ENCODE results near the gene CDK5.

The CDK5 gene

GRCh38 chr7:151016505-151016904 lies 41.2 kb downstream of the CDK5 start:
- Histone ChIP-seq H3K4me3 (ENCODE audit: low read depth, low read length) (no peak overlapping the region), H3K27me3 (no peaks in the 10 kb centered on the region), H3K36me3 (no peaks in the 10 kb centered on the region), H3K9me3 (no peaks in the 10 kb centered on the region), H3K4me1 (peaks cover 13% of the 10 kb centered on the region; the same call in 1 of the 2 replicates)
- no peak for DNase-seq
- TF ChIP-seq CTCF (IDR thresholded peaks at IDR 0.05; ENCODE audit: low read depth, low read length): no peak

GRCh38 chr7:151015967-151016366 lies 41.7 kb downstream of the CDK5 start:
- Histone ChIP-seq H3K36me3 (no peaks in the 10 kb centered on the region), H3K27me3 (no peaks in the 10 kb centered on the region), H3K4me3 (ENCODE audit: low read depth, low read length) (no peak overlapping the region), H3K4me1 (peaks cover 13% of the 10 kb centered on the region; the same call in 1 of the 2 replicates), H3K9me3 (no peaks in the 10 kb centered on the region)
- no peak for TF ChIP-seq CTCF (IDR thresholded peaks at IDR 0.05; ENCODE audit: low read depth, low read length)
- DNase-seq: no peak

GRCh38 chr7:151014950-151015349 lies 42.7 kb downstream of the CDK5 start:
- H3K4me3 ChIP-seq (ENCODE audit: low read depth, low read length): no peak overlapping the region
- H3K4me1 ChIP-seq: peaks cover 17% of the 10 kb centered on the region
- H3K36me3 ChIP-seq: no peaks in the 10 kb centered on the region
- no peak for TF ChIP-seq CTCF (IDR thresholded peaks at IDR 0.05; ENCODE audit: low read depth, low read length)
- no peak for DNase-seq
- no peaks in the 10 kb centered on the region for H3K27me3 ChIP-seq
- no peaks in the 10 kb centered on the region for H3K9me3 ChIP-seq

- H3K36me3 ChIP-seq: no peaks in the 10 kb centered on the region
- peak overlapping the region; percentile 62 for H3K4me3 ChIP-seq (ENCODE audit: low read depth, low read length)
- DNase-seq: peak; percentile 96
- no peaks in the 10 kb centered on the region for H3K9me3 ChIP-seq
- no peak for TF ChIP-seq CTCF (IDR thresholded peaks at IDR 0.05; ENCODE audit: low read depth, low read length)
- no peaks in the 10 kb centered on the region for H3K27me3 ChIP-seq
- H3K4me1 ChIP-seq: peaks cover 17% of the 10 kb centered on the region
These were observed 43.8 kb downstream of the CDK5 start for GRCh38 chr7:151013733-151014497.

GRCh38 chr7:151013356-151013732 lies 44.4 kb downstream of the CDK5 start:
- Histone ChIP-seq H3K4me1 (peaks cover 16% of the 10 kb centered on the region), H3K4me3 (ENCODE audit: low read depth, low read length) (peak overlapping the region; percentile 62), H3K36me3 (no peaks in the 10 kb centered on the region), H3K27me3 (no peaks in the 10 kb centered on the region), H3K9me3 (no peaks in the 10 kb centered on the region)
- no peak for DNase-seq
- TF ChIP-seq CTCF (IDR thresholded peaks at IDR 0.05; ENCODE audit: low read depth, low read length): no peak

GRCh38 chr7:151012911-151013347 lies 44.8 kb downstream of the CDK5 start:
- Histone ChIP-seq H3K4me3 (ENCODE audit: low read depth, low read length) (peak overlapping the region; percentile 62), H3K27me3 (no peaks in the 10 kb centered on the region), H3K36me3 (no peaks in the 10 kb centered on the region), H3K9me3 (no peaks in the 10 kb centered on the region), H3K4me1 (peaks cover 13% of the 10 kb centered on the region)
- peak; percentile 83 for TF ChIP-seq CTCF (IDR thresholded peaks at IDR 0.05; ENCODE audit: low read depth, low read length)
- DNase-seq: peak; percentile 79
